Globus pallidus (tissue), 1 donor: ENCODE data around the gene MTF2.

Source experiments
- DNase-seq: peaks from one replicate; pipeline ENCODE4 v3.0.0-alpha.2; 2015; ENCODE audit warnings: low spot score

Gene MTF2

DNA sequence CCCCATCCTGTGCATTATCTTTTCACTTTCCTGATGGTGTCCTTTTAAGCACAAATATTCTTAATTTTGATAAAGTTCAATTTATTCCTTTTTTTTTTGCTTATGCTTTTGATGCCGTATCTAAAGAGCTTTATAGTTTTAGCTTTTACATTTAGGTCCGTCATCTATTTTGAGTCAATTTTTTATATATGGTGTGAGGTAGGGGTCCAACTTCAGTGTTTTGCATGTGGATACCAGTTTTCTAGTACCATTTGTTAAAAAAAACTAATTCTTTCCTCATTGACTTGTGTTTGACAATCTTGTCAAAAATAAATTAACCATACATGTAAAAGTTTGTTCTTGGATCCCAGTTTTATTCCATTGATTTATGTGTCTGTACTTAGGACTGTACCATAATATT lies 4.9 kb downstream of the MTF2 start:
- DNase-seq: no peak

DNA sequence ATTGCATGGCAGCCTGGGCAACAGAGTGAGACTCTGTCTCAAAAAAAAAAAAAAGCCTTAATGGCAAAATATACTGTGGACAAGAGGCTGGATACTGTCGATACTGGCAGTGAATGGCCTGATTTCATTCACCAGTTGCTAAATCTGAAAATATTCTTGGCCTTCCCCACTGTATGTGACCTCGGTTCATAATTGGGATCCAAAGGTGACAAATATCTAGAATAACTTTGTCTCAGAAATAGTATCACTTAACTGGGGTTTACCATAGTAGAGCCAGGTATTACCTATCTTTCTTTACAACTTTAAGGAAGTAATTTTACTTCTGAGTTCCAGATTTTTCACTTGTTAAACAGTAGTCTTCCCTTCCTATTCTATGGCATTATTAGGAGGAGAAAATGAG lies 8.4 kb downstream of the MTF2 start:
- no peak for DNase-seq

DNA sequence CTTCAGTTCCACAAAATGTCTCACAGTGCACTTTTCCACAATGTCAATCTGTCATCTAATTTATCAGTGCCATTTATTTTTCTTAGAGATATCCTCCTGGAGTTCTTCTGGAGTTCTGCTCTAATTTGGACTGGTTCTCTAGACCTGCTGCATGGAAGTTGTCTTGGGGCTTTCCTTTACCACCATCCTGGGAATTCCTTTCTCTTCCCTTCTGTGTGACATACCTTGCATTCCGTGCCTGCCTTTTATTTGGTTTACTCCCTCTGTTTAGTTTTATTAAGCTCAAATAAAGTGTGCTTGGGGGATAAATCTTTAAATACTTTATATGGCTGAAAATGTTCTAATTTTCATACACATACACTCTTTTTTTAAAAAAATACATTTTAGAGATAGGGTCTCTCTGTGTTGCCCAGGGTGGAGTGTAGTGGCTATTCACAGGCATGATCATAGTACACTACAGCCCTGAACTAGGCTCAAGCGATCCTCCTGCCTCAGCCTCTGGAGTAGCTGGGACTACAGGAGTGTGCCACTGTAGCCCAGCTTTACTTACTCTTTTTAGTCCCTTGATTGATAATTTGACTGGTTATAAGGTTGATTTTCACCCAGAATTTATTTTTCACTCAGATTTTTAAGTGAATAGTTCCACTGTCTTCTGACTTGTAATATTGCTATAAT lies 14.4 kb downstream of the MTF2 start:
- no peak for DNase-seq

DNA sequence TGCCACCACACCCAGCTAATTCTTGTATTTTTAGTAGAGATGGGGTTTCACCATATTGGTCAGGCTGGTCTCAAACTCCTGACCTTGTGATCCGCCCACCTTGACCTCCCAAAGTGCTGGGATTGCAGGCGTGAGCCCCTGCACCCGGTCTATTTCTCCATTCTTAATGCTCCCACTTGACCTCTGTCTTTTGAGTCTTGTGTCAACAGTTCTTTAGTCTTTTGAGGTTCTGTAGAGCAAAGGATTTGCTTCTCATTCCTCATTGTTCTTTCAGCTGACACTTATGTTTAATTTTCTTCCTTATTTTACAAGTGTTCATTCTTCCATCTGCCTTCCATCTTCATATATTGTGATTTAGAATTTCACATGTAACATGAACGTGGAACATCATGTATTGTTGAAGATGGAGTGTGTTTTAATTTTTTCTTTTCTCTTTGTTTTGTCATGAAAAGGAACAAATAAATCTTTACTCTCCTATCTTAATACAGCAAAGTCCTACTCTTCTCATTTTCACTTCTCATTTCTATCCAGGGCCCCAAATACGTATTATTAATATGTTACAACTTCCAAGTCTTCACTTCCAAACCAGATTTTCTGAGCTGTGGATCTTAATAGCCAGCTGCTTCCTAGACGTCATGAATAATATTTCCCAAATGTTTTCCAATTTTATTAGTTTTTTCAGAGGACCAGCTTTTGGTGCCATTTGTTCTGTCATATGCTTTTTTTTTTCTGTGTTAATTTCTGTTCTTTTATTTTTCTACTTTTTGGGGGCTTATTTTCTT lies 16.9 kb downstream of the MTF2 start:
- DNase-seq: no peak

DNA sequence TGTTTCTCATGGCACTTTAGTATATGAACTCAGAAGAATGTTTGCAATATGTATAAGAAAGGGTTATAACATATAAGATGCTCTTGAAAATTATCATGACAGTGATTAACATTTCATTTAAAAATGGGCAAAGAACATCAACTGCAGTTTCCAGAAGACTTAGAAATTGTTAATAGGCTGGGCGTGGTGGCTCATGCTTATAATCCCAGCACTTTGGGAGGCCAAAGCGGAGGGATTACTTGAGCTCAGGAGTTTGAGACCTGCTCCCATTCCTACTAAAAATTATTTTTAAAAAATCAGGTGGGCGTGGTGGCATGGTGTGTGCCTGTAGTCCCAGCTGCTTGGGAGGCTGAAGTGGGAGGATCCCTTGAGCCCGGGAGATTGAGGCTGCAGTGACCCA lies 23.1 kb downstream of the MTF2 start:
- no peak for DNase-seq

DNA sequence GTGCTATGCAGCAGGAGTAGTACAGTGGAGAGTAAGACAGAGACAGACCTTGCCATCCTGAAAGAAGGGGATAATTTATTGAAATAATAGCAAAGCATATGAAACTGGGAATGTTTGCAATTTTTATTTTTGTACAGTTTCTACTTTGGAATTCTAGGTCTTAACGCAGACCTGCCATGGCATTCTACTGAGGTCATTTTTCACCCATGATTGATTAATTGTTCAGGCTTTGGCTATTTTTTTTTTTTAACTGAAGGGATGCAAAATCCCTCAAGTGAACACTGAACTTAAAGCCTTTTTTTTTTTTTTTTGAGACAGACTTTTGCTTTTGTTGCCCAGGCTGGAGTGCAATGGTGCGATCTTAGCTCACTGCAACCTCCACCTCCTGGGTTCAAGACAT lies 27.1 kb downstream of the MTF2 start:
- no peak for DNase-seq

DNA sequence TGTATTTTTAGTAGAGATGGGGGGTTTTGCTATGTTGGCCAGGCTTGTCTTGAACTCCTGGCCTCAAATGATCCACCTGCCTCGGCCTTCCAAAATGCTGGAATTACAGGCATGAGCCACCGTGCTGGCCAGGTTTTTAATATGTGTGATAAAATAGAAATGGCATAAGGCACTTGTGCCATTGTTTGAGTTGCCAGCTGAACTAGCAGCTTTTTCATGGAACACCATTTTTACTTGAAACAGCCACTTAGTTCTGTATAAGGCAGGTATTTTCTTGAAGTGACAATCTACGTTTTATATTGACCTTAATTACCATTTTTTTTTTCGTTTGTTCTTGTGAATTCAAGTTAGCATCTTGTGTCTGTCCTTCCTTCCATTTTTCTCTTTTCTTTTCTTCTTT lies 28.3 kb downstream of the MTF2 start:
- DNase-seq: no peak

DNA sequence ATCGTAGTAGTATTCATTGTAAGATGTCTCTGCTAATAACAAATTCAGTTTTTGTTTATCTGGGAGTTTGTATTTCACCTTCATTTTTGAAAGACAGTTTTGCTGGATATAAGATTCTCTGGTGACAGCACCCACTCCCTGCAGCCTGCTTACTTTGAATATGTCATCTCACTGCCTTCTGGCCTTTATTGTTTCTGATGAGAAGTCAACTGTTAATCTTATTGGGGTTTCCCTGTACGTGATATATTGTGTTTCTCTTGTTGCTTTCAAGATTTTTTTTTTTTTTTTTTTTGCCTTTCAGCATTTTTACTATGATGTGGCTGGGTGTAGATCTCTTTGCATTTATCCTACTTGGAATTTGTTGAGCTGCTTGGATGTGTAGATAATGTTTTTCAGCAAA lies 29.3 kb downstream of the MTF2 start:
- no peak for DNase-seq

DNA sequence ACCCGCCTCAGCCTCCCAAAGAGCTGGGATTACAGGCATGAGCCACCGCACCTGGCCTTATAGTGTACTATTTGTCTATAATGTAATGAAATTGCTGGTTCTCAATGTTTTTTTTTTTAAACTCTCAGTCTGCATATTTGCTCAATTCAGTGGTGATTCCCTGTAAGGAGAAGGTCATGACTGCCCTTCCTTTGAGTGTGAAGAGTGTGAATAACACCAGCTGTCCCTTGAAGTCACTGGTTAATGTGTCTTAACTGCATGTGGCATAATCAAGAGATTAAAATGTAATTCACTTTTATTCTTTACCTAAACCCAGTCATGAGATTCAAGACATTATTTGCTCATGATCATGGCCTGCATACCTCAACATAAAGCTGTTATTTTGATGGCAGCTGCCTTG lies 30.5 kb downstream of the MTF2 start:
- DNase-seq: no peak

DNA sequence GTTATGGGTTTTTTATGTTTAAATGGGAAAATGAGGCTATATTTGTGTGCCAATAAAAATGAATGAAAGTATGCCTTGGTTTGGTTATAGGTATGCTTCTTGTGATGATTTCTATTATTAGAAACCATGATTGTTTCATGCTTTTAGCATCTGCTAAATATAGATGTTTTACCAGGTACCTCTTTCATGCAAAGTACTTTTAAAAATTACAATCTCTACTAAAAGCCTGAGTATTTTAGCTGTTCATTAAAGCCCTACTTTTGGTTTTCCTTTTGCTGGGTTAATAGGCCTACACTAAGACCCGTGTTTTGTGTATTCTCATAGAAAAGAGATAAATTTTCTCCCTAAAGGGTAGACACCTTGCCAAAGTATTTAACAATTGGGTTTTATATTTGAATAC lies 32.0 kb downstream of the MTF2 start:
- DNase-seq: no peak

DNA sequence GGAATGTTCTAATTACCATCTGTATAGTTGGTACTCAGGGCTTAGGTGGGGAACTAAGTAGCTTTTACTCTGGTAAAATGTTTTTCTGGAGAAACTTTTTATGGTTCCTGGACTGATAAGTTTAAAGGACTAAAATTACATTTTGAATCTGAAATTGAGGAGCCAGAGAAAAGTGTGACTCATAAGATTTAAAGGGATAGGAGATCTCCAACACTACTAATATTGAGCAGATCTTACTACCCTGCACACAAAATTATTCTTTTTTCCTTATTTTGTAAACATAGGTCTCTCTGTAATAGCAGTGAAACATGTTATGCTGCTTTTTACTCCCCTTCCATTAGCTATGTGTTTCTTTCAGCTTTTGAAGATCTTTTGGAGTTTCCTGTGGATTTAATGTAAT lies 32.5 kb downstream of the MTF2 start:
- no peak for DNase-seq

DNA sequence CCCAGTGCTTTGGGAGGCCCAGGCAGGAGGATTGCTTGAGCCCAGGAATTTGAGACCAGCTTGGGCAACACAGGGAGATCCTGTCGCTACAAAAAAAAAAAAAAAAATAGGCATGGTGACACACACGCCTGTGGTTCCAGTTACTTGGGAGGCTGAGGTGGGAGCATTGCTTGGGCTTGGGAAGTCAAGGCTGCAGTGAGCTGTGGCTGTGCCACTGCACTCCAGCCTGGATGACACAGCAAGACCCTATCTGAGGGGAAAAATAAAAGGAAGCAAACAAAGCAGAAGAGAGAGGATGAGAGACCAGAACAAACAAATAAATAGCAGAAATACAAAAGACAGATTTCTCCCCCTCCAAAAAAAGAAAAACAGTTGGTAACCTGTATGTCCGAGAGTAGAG lies 34.0 kb downstream of the MTF2 start:
- no peak for DNase-seq

DNA sequence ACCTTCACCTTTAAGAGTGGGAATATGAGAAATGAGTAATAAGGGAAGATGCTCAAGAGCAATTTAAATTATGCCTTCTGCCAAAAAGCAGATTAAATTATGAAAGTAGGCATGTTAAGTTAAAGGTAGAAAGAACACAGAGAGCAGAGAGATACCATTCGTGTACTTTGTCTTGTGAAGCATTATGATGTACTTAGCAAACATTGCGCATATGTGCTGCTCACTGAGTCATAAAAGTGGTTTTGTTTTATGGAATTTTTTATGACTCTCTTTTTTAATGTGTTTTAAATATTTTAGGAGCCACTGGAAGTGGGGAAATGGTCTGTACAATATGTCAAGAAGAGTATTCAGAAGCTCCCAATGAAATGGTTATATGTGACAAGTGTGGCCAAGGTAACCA lies 35.3 kb downstream of the MTF2 start:
- no peak for DNase-seq

DNA sequence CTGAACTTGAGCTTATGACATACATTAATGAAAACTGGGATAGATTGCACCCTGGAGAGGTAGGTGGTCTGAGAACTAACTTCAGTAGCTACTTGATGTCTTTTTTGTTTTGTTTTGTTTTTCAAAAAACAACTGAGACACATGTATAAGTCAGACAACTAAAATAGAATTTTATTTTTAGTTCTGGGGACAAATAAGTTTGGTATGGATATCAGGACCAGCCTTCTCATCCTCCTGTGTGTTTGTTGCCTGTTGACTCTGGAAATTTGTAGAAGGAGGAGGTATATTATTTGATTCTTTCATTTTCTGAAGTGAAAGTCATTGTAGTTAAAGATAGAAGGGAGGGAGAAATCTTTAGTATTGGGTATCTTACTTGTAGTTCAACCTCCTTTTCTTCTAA lies 41.5 kb downstream of the MTF2 start:
- no peak for DNase-seq

DNA sequence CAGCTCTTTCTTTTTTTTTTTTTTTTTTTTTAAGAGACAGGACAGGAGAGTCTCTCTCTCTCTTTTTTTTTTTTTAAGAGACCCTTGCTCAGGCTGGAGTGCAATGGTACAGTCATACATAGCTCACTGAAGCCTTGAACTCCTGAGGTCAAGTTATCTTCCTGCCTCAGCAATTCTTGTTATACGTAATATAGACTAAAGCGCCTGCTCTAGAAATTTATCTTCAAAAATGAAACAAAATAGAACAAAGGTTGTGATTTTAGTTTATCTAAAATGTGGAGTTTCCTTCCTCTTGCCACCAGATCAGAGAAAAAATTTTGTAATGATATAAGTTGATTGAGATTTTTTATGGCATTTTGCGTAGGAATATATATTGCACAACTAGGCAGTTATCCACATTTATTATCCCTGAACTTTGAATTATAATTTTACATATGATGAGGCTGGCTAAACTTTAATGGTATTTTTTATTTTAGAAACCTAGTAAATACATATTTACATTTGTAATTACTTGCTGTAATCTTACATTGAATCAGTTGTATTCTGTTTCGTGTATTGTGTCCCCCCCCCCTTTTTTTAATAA lies 44.2 kb downstream of the MTF2 start:
- DNase-seq: no peak

DNA sequence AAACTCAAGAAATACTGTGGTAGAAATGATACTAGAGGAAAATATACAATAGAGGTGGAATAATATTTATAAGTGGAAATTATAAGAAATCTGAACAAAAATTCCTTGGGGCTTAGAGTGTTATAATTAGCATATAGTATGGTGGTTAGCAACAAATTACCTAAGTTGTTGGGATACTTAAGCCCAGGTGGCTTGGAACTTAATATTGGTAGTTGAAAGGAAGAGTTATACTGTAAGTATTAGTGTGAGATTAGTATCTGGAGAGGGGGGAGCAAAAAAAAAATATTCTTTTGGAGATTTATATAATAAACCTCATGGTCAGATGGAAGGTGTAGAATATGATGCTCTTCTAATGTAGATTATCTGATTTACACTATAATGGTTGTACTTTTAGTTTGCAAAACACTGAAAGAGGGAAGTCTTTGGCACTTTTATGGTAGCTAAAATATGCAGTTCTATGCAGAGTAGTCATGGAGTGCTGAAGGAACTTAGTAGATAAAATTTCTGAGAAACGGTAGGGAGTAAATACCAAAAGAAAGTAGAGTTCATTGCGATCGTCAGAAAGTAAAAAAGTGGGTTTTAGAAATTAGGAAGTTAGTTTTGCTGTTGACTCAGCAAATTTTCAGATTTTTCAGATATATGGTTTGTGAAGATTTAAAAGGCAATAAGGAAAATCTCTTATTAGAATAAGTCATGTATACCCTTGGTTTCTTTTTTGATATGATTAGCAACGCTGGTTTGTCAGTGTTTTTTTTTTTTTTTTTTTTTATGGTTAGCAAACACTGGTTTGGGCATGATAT lies 45.7 kb downstream of the MTF2 start:
- DNase-seq: no peak

DNA sequence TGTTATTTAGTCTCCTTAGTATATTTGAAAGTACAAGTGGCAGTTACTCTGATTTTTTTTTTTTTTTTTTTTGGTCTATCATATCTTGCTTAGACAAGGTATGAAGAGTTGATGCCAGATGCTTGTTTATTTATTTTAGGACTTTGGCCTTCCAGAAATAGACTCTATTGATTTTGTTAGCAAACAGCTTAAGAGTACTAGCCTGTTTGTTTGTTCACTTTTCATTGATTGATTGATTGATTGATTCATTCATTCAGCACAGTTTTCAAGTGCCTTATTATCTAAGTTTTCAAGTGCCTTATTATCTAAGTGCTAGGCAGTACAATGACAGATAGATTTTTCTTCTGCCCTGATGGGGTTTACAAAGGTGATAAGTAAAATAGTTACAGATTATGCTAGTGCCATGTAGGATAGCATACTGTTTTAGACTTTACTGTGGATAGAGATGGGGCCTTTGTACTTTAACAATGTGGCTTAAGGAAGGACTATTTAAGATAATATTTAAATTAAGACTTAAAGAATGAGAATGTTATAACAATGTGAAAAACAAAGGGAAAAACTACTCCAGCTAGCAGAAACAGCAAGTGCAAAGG lies 50.5 kb downstream of the MTF2 start:
- DNase-seq: no peak

DNA sequence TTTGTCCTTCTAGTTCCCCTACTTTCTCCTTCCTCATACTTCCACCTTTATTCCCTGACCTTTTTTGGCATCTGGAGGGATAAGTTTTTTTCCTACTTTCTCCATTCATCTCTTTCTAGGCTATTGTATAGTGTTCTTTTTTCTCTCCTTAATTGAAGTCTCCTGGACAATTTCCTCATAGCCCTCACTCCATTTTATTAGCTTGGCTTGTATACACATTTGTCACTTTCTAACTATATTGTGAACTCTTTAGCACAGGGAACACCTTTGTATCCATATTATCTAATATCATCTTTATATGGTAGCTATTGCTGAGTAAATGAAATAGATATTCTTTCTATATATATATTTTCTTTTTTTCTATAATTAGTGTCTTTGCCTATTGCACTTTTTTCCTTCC lies 53.6 kb downstream of the MTF2 start:
- no peak for DNase-seq

DNA sequence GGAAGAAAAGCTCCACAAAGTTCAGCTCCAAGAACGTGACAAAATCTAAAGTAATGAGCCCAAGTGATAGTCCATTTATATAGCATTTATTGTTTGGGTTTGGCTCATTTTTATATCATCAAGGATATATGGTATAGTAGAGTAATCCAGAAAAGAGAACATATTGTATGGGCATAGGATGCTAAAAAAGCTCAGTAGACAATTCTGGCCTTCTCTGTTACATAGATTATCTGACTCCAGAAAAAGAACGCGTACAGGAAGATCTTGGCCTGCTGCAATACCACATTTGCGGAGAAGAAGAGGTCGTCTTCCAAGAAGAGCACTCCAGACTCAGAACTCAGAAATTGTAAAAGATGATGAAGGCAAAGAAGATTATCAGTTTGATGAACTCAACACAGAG lies 57.4 kb downstream of the MTF2 start:
- DNase-seq: no peak

DNA sequence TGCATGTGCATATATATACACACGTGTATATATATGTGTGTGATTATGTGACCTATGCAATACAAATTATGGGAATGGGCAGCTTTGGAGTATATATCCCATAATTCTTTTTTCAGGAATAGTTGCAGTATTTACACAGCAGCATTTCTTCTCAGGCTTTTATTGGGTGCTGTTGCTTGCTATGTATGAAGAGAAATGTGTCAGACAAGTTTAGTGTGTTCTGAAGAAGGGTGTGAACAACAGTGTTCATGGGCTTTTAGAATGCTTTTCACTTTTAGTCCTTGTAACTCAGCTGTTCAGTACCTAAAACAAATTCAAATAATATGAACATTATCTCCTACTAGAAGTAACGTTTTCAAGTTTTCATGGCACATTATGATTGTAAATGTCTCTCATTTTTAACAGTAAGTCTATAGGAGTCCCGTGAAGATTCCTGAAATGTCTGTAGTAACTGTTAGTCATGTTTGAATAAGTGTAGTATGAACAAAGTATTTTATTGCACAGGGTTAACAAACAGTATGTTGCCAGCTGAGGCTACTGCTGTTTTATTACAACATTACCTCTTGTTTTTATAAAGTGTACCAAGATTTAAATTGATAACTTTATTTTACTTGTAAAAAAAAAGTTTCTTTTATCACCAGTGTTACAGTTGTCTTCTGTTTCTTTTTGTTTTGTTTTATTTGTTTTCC lies 58.7 kb downstream of the MTF2 start:
- DNase-seq: no peak

DNA sequence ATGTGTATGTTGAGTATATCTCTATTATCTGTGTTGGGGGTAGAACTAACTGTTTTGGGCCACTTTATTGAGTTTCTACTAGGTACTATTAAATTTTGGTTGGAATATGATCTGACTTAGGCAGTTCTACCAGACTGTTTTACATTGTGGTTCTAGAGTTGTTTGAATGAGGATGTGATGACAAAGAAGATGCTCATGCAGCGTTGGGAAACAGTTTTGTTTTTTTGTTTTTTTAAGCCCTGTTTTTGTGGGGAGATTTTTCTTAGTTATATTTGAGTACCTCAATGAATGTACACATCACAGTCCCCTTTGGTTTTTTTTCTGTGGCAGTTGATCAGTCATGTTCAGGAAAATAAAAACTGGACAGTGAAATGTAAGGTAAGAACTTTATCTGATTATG lies 61.0 kb downstream of the MTF2 start:
- no peak for DNase-seq

DNA sequence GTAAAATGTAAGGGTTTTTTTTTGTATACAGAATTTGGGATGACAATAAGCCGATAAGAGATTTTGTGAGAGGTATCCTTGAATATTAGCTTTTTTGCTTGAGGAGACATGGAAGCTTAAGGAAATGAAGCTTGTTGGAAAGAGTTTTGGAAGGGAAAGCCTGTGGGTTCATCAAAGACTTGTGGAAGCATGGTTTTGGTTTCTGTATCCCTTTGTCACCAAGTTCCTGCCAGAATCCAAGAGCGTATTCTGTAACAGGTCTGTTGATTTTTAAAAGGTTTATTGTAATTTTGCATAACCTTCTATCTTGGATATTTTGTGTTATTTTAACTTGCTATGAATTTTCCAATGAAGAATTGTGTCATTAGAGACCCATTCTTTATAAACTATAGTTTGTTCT lies 63.1 kb downstream of the MTF2 start:
- no peak for DNase-seq
